Thyroid gland (tissue), 4 donors: ENCODE data around the gene LCE1A.

Experiments used
- POLR2A ChIP-seq, 2 donors: fragments of 450-650 bp; IDR thresholded peaks; one replicate each; pipeline ENCODE4 v1.6.1; 2017; ENCODE audit warnings: antibody characterized with exemption in 2 of 2, mild to moderate bottlenecking in 2 of 2, moderate library complexity in 1 of 2
- TF ChIP-seq, protein P1 (sequence below), 6 experiments: fragments of 200-600 bp in 3 of 6; fragments of 450-650 bp in 3 of 6; sonication (generic) in 3 of 6; IDR thresholded peaks; one replicate each; pipeline ENCODE4 v1.5.1; 2016 to 2019; ENCODE audit warnings: antibody characterized with exemption in 6 of 6, mild to moderate bottlenecking in 2 of 6, inconsistent platforms in 1 of 6, moderate library complexity in 1 of 6

DNA sequence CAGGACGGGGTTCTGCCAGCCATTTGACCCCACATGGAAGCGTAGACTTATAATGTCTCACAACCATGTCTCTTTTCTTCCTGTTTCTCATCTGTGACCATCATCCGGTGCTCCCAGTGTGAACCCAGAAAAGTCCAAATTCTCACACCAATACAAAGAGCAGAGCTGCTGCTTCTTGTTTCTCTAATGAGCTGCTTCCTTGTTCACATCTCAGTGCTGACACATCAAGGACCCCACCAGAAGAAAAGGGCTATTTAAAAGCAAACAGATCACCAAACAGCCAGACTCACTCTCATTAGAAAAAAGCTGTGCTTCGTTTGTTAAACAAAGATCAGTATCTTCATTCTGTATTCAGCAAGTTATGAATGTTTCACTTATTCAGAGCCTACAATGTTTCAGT lies 31.6 kb upstream of the LCE1A start:
- TF ChIP-seq, protein P1, sequence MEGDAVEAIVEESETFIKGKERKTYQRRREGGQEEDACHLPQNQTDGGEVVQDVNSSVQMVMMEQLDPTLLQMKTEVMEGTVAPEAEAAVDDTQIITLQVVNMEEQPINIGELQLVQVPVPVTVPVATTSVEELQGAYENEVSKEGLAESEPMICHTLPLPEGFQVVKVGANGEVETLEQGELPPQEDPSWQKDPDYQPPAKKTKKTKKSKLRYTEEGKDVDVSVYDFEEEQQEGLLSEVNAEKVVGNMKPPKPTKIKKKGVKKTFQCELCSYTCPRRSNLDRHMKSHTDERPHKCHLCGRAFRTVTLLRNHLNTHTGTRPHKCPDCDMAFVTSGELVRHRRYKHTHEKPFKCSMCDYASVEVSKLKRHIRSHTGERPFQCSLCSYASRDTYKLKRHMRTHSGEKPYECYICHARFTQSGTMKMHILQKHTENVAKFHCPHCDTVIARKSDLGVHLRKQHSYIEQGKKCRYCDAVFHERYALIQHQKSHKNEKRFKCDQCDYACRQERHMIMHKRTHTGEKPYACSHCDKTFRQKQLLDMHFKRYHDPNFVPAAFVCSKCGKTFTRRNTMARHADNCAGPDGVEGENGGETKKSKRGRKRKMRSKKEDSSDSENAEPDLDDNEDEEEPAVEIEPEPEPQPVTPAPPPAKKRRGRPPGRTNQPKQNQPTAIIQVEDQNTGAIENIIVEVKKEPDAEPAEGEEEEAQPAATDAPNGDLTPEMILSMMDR (IDR thresholded peaks at IDR 0.05), result no peak
- no peak for TF ChIP-seq POLR2A (IDR thresholded peaks at IDR 0.05)
